Mesenchymal stem cell (in vitro differentiated cells and primary cell): Measurements from ENCODE around the gene FAM83C.

Experiments used
- DNase-seq: peaks from one replicate; pipeline ENCODE4 v3.0.0-alpha.2; 2013
- H2AFZ ChIP-seq: one replicate; pipeline ENCODE4 v1.6.1; 2013; ENCODE audit warnings: low read depth, mild to moderate bottlenecking, control low read depth, inconsistent platforms, low read length, moderate library complexity
- H2AK5ac ChIP-seq: 2 replicates; pipeline ENCODE4 v1.6.1; 2013; ENCODE audit warnings: low read length, moderate library complexity, mild to moderate bottlenecking, inconsistent platforms; ENCODE audit not compliant: severe bottlenecking
- H2BK120ac ChIP-seq: one replicate; pipeline ENCODE4 v1.6.1; 2013; ENCODE audit warnings: low read depth, mild to moderate bottlenecking, inconsistent platforms, low read length, moderate library complexity
- H2BK12ac ChIP-seq, 2 experiments: one replicate each; pipeline ENCODE4 v1.6.1; 2013; ENCODE audit warnings: inconsistent platforms in 2 of 2, low read length in 2 of 2, mild to moderate bottlenecking in 2 of 2, moderate library complexity in 2 of 2, control low read depth in 1 of 2
- H2BK15ac ChIP-seq: one replicate; pipeline ENCODE4 v1.6.1; 2013; ENCODE audit warnings: mild to moderate bottlenecking, low read depth, inconsistent platforms; ENCODE audit not compliant: poor library complexity, severe bottlenecking
- H2BK5ac ChIP-seq: 2 replicates; pipeline ENCODE4 v1.6.1; 2013; ENCODE audit warnings: low read depth, mild to moderate bottlenecking, low read length, control low read depth, inconsistent platforms; ENCODE audit not compliant: poor library complexity, severe bottlenecking
- H3K14ac ChIP-seq, 2 experiments: one replicate each; pipeline ENCODE4 v1.6.1; 2013; ENCODE audit warnings: inconsistent platforms in 2 of 2, low read length in 2 of 2, control low read depth in 1 of 2, mild to moderate bottlenecking in 1 of 2, moderate library complexity in 1 of 2
- H3K18ac ChIP-seq, 2 experiments: one replicate each; pipeline ENCODE4 v1.6.1; 2013; ENCODE audit warnings: inconsistent platforms in 2 of 2, low read length in 2 of 2, control low read depth in 1 of 2, low read depth in 1 of 2, mild to moderate bottlenecking in 1 of 2
- H3K23ac ChIP-seq, 2 experiments: one replicate each; pipeline ENCODE4 v1.6.1; 2013; ENCODE audit warnings: inconsistent platforms in 2 of 2, low read length in 2 of 2, mild to moderate bottlenecking in 2 of 2, moderate library complexity in 2 of 2, control low read depth in 1 of 2
- H3K27ac ChIP-seq: 2 replicates; pipeline ENCODE4 v1.5.1; 2013; ENCODE audit warnings: mild to moderate bottlenecking, moderate library complexity, low read length, control low read depth, inconsistent platforms; ENCODE audit not compliant: poor library complexity, severe bottlenecking
- H3K27me3 ChIP-seq, 2 experiments: 2 replicates each; pipeline versions ENCODE4 v1.6.1 to v1.7.0; 2013; ENCODE audit warnings: low read length in 2 of 2, mild to moderate bottlenecking in 2 of 2, moderate library complexity in 2 of 2, control low read depth in 1 of 2, inconsistent platforms in 1 of 2; ENCODE audit not compliant: control insufficient read depth in 1 of 2, insufficient read depth in 1 of 2
- H3K36me3 ChIP-seq, 2 experiments: 2 replicates each; pipeline versions ENCODE4 v1.6.1 to v1.7.0; 2013; ENCODE audit warnings: low read length in 2 of 2, control low read depth in 1 of 2, inconsistent platforms in 1 of 2, low read depth in 1 of 2, mild to moderate bottlenecking in 1 of 2; ENCODE audit not compliant: insufficient read depth in 2 of 2, control insufficient read depth in 1 of 2
- H3K4ac ChIP-seq, 2 experiments: one replicate each; pipeline ENCODE4 v1.6.1; 2013; ENCODE audit warnings: inconsistent platforms in 2 of 2, low read length in 2 of 2, mild to moderate bottlenecking in 2 of 2, moderate library complexity in 2 of 2, control low read depth in 1 of 2, low read depth in 1 of 2
- H3K4me1 ChIP-seq: 2 replicates; pipeline ENCODE4 v1.6.1; 2013; ENCODE audit warnings: low read depth, low read length, control low read depth; ENCODE audit not compliant: control insufficient read depth, insufficient read depth
- H3K4me2 ChIP-seq: 2 replicates; pipeline ENCODE4 v1.6.1; 2013; ENCODE audit warnings: low read length, mild to moderate bottlenecking, inconsistent platforms; ENCODE audit not compliant: poor library complexity, severe bottlenecking
- H3K4me3 ChIP-seq, 2 experiments: 2 replicates each; pipeline versions ENCODE4 v1.5.1 to v1.7.0; 2013; ENCODE audit warnings: low read length in 2 of 2, mild to moderate bottlenecking in 2 of 2, control low read depth in 1 of 2, low read depth in 1 of 2; ENCODE audit not compliant: insufficient read depth in 1 of 2
- H3K79me1 ChIP-seq: replicated peaks from 2 replicates; pipeline ENCODE4 v1.6.1; 2013; ENCODE audit warnings: mild to moderate bottlenecking, control low read depth, low read length, inconsistent platforms; ENCODE audit not compliant: poor library complexity, severe bottlenecking
- H3K9ac ChIP-seq: 2 replicates; pipeline ENCODE4 v1.7.0; 2013; ENCODE audit warnings: mild to moderate bottlenecking, low read length, moderate library complexity
- H3K9me3 ChIP-seq: 2 replicates; pipeline ENCODE4 v1.7.0; 2013; ENCODE audit warnings: mild to moderate bottlenecking, low read length; ENCODE audit not compliant: control insufficient read depth
- H4K8ac ChIP-seq: one replicate; pipeline ENCODE4 v1.6.1; 2013; ENCODE audit warnings: inconsistent platforms, mild to moderate bottlenecking, low read length, moderate library complexity
- H4K91ac ChIP-seq: one replicate; pipeline ENCODE4 v1.6.1; 2013; ENCODE audit warnings: mild to moderate bottlenecking, low read length, inconsistent platforms
- WGBS: methylation state at CpG from one replicate; pipeline ENCODE4 v1.1.7; 2013; ENCODE audit warnings: mixed read lengths; 5-methylcytosine and 5-hydroxymethylcytosine counted together

Gene FAM83C

DNA sequence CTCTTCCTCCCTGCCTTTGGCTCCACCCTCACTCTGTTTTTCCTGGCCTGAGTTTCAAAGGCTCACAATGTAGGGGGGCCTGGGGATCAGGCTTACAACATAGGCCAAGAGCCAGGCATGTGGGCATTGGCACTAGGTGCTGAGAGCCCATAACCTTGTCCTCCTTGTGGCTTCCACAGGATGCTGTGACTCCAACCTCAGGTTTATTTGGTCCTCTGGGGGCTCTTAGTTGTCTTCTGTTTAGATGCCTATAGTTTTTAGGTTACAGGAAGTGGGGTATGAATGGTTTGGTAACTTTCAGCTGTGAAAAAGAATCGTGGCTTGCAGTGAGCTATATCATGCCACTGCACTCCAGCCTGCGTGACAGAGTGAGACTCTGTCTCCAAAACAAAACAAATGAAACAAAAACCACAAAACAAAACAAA is 40.2 kb downstream of the FAM83C start:
- Histone ChIP-seq H2BK12ac (no peak overlapping the region), H3K4me2 (no peak overlapping the region), H2BK120ac (no peak overlapping the region), H3K18ac (no peak overlapping the region), H3K4me3 (no peak overlapping the region), H3K4ac (no peak overlapping the region), H3K27me3 (no peaks in the 10 kb centered on the region), H3K9me3 (no peaks in the 10 kb centered on the region), H4K8ac (no peak overlapping the region), H3K27ac (no peak overlapping the region), H4K91ac (no peak overlapping the region), H3K4me1 (peaks cover 5% of the 10 kb centered on the region), H3K23ac (no peak overlapping the region), H2BK15ac (no peak overlapping the region), H3K14ac (no peak overlapping the region), H2AK5ac (no peak overlapping the region), H2BK5ac (no peak overlapping the region), H2AFZ (no peak overlapping the region), H3K79me1 (peaks cover 1% of the 10 kb centered on the region), H3K9ac (no peak overlapping the region), H3K36me3 (peaks cover 2 to 7% of the 10 kb centered on the region in 2 experiments)
- DNase-seq, result peak; percentile 38
- WGBS, result 68% methylated on average over 2 of the region's 2 CpGs

DNA sequence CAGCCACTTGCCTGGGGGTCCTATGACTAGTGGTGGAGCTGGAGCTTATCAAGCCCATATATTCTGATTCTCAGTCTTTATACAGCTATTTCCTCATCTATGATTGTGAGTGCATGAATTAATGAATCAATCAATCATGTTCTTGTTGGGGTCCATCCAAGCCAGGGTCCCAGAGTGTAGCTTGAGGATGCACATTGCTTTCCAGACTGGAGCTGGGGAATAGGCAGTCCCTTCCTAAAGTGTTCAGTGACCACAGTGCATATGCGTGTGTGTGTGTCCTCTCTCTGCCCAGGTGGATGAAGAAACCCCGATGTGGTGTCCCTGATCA is 40.6 kb downstream of the FAM83C start:
- Histone ChIP-seq H2BK120ac (no peak overlapping the region), H4K91ac (no peak overlapping the region), H3K4me3 (no peak overlapping the region), H3K27me3 (no peaks in the 10 kb centered on the region), H2BK12ac (no peak overlapping the region), H2BK15ac (no peak overlapping the region), H3K9ac (no peak overlapping the region), H4K8ac (no peak overlapping the region), H3K18ac (no peak overlapping the region), H2BK5ac (no peak overlapping the region), H3K36me3 (peaks cover 2 to 7% of the 10 kb centered on the region in 2 experiments), H2AK5ac (no peak overlapping the region), H2AFZ (no peak overlapping the region), H3K4me2 (no peak overlapping the region), H3K4me1 (peaks cover 5% of the 10 kb centered on the region), H3K27ac (no peak overlapping the region), H3K79me1 (peaks cover 1% of the 10 kb centered on the region), H3K4ac (no peak overlapping the region), H3K14ac (no peak overlapping the region), H3K23ac (no peak overlapping the region), H3K9me3 (no peaks in the 10 kb centered on the region)
- WGBS, result 93% methylated on average over 2 of the region's 2 CpGs
- DNase-seq, result no peak

DNA sequence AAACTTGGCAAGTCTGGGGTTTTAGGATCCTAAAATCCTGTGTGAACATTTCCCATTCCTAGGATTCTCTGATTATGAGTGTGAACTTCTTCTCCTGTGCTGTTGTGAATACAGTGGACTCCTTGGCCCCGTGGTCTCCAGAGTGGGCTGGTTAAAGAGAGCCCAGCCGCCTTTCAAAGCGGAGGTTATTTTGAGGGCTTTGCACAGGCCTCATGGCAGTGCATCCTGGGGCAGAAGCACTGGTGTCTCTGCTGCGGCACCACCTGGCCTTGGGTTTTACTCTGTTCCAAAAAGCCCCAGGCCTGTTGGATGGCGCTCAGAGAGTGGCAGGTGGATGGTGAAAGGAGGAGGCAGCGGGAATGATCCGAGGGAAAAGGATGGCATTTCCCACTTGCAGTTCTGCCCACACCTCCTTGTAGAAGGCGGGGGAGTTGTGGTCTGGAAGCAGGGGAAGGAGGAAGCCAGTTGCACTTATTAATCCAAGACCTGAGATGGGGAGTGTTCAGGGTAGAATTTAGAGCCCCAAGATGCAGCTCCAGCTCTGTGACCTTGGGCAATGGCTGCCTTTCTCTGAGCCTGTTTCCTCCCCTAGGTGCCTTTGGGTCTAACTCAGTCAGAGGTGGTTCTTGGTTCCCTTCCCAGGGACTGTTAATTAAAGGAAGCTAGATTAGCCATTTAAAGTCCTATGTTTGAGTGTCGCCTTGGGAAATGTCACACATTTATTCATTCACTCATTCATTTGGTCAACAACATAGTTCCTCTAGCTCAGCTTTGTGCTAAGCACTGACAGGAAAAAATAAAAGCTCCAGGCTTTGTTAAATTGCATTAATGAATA is 43.4 kb downstream of the FAM83C start:
- Histone ChIP-seq H4K8ac (no peak overlapping the region), H2BK12ac (no peak overlapping the region), H3K14ac (no peak overlapping the region), H3K36me3 (peaks cover 0 to 3% of the 10 kb centered on the region in 2 experiments), H2BK5ac (no peak overlapping the region), H2AK5ac (no peak overlapping the region), H4K91ac (no peak overlapping the region), H2BK120ac (no peak overlapping the region), H3K27me3 (no peaks in the 10 kb centered on the region), H3K27ac (no peak overlapping the region), H2AFZ (no peak overlapping the region), H2BK15ac (no peak overlapping the region), H3K23ac (no peak overlapping the region), H3K4me3 (no peak overlapping the region), H3K9ac (no peak overlapping the region), H3K4me1 (peaks cover 5% of the 10 kb centered on the region), H3K18ac (no peak overlapping the region), H3K4me2 (no peak overlapping the region), H3K79me1 (peaks cover 1% of the 10 kb centered on the region), H3K4ac (no peak overlapping the region), H3K9me3 (no peaks in the 10 kb centered on the region)
- no peak for DNase-seq
- 84% methylated on average over 9 of the region's 9 CpGs for WGBS

DNA sequence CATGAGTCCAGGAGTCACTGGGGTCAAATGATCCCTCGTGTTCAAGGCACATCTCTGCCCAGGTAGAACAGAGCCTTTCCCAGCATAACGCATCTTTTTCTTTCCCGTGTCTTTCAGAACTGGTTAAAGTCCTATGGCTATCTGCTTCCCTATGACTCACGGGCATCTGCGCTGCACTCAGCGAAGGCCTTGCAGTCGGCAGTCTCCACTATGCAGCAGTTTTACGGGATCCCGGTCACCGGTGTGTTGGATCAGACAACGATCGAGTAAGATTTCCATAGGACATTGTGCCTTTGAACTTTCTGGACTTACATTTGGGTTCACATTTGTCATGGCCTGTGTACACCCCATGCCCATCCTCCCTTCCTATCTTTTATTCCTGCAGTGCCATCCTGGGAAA is 45.5 kb downstream of the FAM83C start:
- H4K8ac ChIP-seq, result no peak overlapping the region
- H3K14ac ChIP-seq, result no peak overlapping the region
- no peak overlapping the region for H3K18ac ChIP-seq
- 94% methylated on average over 12 of the region's 12 CpGs for WGBS
- H2BK15ac ChIP-seq, result no peak overlapping the region
- H3K27ac ChIP-seq, result no peak overlapping the region
- H2AK5ac ChIP-seq, result no peak overlapping the region
- H3K23ac ChIP-seq, result no peak overlapping the region
- DNase-seq, result no peak
- no peaks in the 10 kb centered on the region for H3K27me3 ChIP-seq
- H3K9ac ChIP-seq, result no peak overlapping the region
- H3K9me3 ChIP-seq, result no peaks in the 10 kb centered on the region
- H3K4me2 ChIP-seq, result no peak overlapping the region
- no peak overlapping the region for H2AFZ ChIP-seq
- H4K91ac ChIP-seq, result no peak overlapping the region
- no peak overlapping the region for H2BK120ac ChIP-seq
- peaks cover 1% of the 10 kb centered on the region for H3K79me1 ChIP-seq
- no peak overlapping the region for H2BK12ac ChIP-seq
- H2BK5ac ChIP-seq, result peak overlapping the region; percentile 48
- H3K36me3 ChIP-seq, result peaks cover 0 to 3% of the 10 kb centered on the region in 2 experiments
- H3K4me1 ChIP-seq, result peaks cover 3% of the 10 kb centered on the region
- H3K4ac ChIP-seq, result no peak overlapping the region
- H3K4me3 ChIP-seq, result no peak overlapping the region
